HG02759 (cell line): Measurements from ENCODE around the gene HEMK1.

ENCODE experiments used
- ATAC-seq: cut with Tn5 transposase; IDR thresholded peaks from one replicate; pipeline ENCODE4 v1.9.1; 2021; ENCODE audit warnings: mild to moderate bottlenecking, moderate library complexity; ENCODE audit not compliant: unreplicated experiment

The HEMK1 gene

DNA sequence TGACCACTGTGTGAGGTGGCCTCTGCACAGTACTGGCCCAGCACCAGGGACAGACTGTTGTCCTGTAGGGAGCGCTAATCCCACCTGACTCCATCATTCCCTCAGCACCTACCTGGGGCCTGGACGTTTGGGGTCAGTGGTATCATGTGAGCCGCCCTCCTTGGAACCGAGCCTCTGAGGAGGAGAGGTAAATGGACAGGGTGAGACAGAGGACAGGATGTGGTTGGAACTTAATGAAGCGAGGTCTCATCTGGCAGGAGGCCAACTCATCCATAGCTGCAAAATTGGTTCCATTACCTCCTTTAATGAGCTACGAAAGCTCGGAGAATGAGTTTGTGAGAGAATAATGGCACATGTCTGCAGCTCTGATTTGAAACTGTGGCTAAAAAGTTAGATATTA, 61.6 kb downstream of the HEMK1 start:
- ATAC-seq: no peak

DNA sequence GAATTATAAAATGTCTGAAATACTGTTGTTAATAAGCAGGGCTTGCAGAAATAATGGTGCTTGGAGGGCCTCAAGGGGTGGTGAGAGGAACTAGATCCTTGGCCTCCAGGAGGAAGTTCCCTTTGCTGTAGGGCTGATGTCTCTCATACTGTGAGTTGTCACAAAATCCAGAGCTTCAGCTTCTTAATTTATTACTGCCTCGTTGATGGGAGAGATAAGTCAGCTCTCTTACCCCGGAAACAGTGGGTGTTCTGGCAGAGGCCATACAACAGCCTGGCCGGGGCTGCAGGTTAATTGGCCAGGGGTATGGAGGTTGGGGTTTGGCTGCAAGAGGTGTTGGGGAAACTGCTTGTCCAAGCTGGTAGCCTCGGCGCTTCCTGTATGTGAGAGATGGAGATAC, 63.1 kb downstream of the HEMK1 start:
- no peak for ATAC-seq

DNA sequence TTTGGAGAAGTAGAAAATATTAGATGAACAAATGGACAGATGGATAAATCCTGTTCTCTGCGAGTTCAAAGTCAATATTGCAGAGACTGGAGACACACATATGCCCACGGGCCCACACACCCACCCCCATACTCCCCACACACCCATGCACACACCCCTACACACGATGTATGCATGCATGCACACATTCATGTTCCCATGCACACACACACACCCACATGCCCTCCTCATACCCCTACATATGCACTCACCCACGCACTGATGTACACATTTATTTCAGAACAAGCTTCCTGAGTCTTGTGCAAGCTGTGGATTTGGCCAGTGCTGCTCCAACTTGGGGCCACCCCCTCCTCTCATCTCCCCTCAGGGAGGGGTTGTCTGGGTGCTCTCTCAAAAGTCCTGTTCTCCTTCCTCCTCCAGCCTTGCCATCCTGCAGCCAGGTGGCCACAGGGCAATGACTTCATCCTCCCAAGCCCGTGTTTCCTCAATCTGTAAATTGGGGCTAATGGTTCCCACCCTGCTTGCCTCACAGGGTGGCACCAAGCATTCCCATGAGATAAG, 64.0 kb downstream of the HEMK1 start:
- ATAC-seq: no peak

DNA sequence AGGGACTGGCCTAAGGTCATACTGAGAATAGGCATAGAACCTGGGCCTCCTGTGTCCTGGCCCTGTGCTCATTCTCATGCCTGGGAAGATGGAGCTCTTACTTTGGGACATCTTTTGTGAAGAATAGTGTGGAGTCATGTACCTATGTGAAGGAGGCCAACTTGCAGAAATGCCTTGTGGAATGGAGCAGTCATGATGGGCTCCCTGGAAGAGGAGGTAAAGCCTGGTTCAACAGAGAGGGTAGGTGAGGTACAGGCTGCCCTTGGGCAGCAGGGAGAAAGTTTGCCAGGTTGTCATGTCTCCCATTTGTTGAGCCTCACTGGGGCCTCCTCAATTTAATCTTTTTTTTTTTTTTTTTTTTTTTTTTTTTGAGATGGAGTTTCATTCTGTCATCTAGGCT, 65.7 kb downstream of the HEMK1 start:
- ATAC-seq: no peak

DNA sequence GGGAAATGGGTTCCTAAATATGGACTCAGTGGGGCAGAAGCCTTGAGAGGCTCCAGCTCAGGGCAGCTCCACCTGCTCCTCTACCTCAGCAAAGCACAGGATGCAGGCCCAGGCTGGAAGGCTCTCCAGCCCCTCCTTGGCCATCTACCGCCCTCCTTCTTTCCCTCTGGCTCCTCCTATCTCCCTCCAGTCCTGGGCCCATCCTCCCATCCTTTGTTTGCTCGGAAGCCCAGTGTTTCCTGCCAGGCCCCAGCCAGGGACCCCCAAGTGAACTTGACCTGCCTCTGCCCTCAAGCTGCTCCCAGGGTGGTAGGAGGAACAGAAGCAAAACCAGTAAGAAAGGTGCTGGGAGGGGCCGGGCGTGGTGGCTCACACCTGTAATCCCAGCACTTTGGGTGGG, 67.7 kb downstream of the HEMK1 start:
- ATAC-seq: no peak

DNA sequence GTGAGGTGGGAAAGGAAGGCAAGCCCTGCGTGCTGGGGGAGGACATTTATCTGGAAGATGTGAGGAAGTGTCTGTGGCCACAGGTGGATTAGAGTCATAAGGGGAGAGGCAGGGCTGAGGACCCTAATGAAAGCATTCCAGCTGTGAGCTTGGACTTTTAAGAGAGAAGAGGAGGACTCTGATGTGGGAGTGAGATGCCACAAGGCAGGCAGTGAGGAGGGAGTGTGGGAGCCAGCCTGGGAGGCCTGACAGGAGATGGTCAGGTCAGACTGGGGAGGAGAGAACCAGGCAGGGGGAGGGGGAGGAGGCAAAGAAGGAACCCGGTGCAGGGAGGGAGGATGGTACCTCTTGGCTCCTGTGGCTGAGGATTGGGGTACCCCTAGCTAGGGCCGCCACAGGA, 68.6 kb downstream of the HEMK1 start:
- no peak for ATAC-seq

DNA sequence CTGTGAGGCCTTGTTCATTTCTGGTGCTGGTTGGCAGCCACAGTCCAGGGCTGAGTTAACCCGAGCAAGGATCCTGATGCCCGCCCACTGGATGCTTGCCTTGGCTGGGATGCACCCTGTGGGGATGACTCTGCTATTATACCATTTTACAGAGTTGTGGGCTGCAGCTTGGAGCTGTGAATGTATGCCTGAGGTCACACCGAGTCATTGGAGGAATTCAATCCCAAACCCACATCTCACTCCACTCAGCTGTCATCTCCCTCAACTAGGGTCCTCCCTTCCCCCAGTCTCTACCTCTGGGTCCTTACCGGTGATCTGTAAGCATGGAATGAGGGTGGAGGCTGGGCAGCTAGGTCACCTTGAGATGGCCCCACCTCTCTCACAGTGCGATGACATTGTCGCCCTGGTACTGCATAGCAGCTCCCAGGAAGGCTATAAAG, 69.8 kb downstream of the HEMK1 start:
- no peak for ATAC-seq

DNA sequence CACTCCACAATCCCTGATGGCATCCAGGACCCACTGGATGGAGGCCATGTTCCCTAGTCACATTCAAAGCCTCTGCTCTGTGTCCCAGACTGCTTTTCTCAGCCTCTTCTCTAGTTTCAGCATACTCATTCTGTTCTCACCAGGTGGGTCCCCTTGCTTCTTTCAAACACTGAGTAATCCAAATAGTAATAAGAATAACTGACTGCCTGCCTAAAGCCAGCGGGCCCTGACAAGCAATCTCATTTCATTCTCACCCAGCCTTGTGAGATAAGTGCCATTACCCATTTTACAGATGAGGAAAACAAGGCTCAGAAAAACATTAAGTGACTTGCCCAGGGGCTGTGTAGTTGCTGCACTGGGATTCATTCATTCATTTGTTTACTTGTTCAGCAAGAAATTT, 73.1 kb downstream of the HEMK1 start:
- no peak for ATAC-seq

DNA sequence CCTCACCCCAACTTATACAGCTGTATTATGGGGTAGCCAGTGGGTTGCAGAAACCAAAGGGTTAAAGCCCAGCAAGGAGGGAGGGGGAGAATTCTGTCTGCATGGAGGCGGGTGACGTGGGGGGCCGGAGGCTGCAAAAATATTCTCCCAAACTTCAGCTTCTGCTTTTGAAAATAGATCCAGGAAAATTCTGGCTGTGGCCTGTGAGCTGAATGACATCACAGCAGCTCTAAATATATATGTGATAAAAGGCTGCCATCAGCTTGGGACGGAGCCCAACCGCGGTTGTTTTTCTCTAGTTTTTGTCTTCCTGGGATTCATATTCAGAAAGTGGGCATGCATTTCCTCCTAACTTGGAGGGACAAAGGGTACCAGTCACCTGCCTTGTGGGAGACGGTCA, 75.2 kb downstream of the HEMK1 start:
- ATAC-seq: no peak

DNA sequence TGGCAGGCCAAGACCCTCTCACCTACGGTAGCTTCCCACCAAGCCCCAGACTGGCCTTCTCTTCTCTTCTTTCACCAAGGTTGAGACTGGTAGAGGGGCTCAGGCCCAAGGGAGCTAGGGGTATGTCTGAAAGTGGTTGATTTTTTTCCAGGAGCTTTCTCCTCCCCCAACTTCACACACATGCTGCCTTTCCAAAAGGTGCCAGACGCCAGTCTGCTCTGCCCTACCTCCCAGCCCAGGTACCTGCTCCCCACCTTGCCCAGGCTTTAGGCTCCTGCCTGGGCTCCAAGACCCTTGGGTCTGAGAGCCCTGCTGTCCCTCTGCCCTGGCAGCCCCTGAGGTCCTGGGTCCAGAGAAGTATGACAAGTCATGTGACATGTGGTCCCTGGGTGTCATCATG, 76.1 kb downstream of the HEMK1 start:
- ATAC-seq: no peak
